GM19395 (cell line): ENCODE measurements around the gene VAV2.

Source experiments
- ATAC-seq: cut with Tn5 transposase; IDR thresholded peaks from one replicate; pipeline ENCODE4 v1.9.1; 2021; ENCODE audit warnings: mild to moderate bottlenecking, moderate library complexity; ENCODE audit not compliant: unreplicated experiment

Gene VAV2

GRCh38 chr9:133882849-133883755, 109.0 kb downstream of the VAV2 start:
- ATAC-seq, result no peak

DNA sequence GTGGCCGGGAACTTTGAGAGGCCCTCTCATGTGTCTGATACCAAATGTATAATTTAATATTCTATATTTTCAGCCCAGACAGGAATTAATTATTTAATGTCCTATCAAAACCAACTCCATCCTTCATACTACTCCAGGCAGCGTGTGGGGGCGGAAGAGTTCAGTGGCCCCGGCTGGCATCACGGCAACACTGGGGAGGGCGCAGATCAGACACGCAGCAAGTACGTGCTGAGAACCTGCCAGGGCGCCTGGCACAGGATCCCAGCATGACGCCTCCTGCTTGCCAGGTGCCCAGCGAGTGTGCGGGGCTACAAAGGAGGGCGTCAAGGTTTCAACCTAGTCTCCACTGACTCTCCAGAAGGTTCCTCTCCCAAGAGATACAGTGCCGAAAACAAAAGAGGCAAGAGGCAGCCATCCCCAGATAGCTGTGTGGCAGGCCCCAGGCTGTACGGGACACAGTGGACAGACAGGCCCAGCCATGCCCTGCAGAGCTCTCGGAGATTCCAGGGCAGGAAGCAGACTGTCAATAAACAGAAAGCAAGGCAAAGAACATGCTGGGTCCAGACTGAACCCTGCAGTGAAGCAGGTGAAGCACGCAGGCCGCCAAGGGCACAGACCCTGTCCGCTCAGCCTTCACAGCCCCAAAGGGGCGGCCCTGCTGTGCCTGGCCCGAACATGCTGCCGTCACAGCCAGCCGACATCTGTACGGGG, 110.3 kb downstream of the VAV2 start:
- ATAC-seq, result no peak

GRCh38 chr9:133880851-133881661, 111.1 kb downstream of the VAV2 start:
- no peak for ATAC-seq

DNA sequence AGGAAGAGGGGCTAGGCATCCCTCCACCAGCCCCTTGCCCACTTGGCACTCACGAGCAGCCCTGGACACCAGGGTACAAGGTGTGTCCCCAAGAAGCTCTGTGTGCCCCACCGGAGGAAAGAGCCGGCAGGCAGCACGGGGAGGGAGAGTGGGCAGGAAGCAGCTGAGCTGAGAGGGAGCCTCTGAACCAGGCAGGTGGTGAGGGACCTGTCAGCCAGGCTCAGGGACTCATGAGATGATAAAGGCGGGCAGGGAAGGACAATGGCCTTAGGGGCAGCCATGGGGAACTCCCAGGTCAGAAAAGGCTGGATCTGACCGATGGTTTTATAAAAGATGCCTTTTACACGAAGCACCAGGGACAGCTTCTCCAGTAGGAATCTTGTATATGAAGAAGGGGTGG, 112.0 kb downstream of the VAV2 start:
- ATAC-seq, result no peak

DNA sequence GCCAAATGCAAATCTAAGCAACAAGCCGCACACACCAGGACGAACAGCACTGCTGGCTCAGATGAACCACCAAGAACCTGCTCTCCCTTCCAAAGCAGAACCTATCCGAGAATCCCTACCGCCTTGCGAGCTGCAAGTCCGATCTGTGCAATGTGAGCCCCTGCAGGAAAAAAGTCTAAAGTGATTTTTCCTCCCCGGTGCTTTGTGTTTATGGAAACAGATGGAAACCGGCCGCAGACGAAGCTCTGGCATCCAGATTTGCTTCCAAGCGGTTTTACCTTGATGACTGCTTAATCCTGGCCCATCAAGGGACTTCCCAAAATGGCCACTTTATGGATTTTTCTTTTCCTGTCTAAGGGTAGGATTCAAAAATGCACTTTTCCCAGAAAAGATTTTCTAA, 112.5 kb downstream of the VAV2 start:
- no peak for ATAC-seq

DNA sequence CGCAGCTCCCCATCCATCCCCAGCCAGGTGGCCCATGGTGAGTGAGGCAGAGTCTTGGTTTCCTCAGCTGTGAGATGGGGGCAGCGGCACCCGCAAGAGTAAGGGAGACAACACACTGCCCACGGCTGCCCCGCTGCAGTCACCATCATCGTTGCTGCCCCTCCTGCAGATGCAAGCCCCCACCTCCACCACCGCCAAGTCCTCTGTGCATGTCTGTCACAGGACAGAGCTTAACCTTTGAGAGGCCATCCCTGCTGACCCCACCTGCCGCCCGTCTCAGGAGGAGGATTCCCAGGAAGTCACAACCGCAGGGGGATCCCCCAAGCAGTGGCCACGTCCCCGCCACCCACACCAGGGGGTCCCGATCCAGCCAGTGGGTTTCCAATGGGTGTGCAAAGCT, 113.7 kb downstream of the VAV2 start:
- ATAC-seq, result no peak

DNA sequence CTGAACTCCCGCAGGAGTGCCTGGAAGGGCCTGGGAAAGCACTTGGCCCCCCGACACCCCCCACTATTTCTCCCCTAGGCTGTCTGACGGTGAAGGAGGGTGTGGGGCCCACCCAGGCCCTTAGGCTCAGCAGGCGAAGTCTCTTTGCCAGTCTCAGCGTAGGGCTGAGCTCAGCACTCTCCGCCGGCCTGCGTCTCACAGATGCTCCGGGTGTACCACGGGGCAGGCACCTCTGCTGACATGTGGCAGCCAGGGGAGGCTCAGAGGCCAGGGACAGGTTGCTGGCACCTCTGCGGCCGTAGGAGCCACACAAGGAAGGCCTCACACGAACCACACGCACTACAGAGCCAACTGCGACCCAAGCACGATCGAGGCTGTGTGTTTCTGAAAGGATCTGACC, 114.2 kb downstream of the VAV2 start:
- ATAC-seq, result no peak

GRCh38 chr9:133877327-133877726, 114.8 kb downstream of the VAV2 start:
- no peak for ATAC-seq

GRCh38 chr9:133876836-133877235, 115.3 kb downstream of the VAV2 start:
- ATAC-seq, result no peak

DNA sequence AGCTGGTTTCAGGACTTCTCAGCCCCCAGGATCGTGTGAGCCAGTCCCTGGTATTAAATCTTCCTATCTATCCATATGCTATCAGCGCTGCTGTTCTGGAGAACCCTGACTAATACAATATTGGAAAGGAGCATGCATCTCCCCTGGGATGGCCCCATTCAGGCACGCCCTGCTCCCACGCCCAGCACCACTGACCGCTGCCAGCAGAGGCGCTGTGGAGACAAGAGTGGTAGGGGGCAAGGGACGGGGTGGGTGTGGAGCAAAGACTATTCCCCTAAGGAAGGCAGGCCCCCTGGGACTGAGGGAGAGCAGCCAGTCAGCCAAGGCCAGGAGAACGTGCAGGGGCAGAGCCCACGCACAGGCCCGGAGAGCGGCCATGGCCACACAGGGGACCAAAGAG, 116.0 kb downstream of the VAV2 start:
- ATAC-seq, result no peak

GRCh38 chr9:133875131-133875530, 117.0 kb downstream of the VAV2 start:
- ATAC-seq, result no peak

DNA sequence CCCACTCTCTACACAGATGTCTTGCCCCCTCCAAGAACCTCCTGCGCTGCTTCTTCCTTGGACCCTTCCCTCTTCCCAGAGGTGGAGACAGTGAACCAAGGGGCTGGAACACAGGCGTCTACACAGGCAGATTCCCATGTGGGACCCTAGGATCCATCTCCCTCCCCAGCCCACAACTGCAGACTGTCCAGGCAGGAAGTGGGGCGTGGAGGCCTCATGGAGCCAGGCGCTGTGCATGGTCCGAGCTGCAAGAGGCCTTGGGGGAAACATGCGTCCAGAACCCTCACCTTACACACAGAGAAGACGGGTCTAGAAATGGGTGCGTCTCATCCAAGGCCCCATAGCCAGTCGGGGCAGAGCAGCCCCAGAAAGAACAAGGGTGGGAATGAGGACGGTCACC, 117.5 kb downstream of the VAV2 start:
- ATAC-seq, result no peak

GRCh38 chr9:133874060-133874657, 118.0 kb downstream of the VAV2 start:
- ATAC-seq, result no peak

DNA sequence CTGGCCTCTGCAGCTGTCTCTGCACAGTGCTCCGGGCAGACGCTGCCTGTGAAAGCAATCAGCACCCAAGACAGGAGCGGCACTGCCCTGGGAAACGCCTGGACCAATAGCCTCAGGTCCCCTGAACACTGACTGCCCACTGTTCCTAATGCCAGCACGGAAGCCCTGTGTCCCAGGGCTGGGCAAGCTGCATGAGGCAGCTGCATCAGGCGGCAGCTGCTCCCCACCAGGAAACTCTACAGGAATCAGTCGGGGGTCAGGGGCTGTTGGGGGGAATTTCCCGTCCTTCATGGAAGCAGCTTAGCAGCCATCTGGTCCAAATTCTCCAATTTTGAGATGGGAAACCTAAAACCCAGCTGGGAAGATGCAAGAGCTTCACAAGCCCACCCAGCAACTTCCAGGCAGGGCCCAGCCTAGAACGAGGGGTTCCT, 118.6 kb downstream of the VAV2 start:
- no peak for ATAC-seq

DNA sequence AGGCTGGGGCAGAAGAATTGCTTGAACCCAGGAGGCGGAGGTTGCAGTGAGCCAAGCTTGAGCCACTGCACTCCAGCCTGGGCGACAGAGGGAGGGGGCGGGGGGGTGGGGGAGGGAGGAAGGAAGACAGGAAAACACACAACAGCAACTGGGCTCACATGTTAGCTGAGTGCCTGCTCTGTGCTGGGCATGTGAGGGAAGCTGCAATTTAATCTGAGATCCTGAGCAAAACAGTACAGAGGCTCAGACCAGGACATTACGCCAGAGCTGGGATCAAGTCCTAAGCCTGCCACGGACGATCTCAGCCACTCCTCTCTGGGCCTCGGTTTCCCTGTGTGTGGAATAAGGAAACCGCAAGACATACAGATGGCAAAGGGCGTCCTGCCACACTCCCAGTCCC, 119.1 kb downstream of the VAV2 start:
- no peak for ATAC-seq

- ATAC-seq, result no peak
Measured at GRCh38 chr9:133870598-133871595, 121.2 kb downstream of the VAV2 start.

DNA sequence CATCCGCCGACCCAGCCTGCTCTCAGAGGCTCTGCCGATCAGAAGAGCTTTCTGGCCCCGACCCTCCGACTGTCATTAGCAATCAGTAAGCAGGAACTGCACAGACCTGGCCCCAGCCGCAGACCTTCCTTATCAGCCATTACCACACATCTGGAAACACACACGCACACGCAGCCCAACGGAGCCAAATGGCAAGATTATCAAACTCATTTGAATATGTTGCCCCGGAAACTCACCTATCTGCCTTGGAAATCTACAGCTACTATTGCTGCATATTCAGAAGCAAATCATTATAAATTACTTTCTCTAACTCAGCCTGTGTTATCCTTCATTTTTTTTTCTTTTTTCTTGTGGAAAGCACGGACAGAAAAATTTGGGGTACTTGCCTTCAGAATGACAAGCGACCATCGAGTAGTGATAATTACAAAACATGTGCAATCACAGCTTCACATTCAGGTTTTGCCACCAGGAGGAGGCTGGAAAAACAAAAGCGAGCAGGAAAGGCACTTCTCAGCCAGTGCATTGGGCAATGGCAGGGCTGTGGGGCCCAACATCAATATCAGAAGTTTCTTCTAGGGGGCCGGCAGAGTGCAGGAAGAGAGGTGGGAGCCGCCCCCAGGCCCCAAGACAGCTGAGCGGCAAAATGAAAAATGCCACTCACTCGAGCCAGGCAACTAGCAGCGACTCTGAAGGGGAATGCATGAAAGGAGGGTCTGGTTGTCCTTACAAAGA, 122.3 kb downstream of the VAV2 start:
- no peak for ATAC-seq

GRCh38 chr9:133868203-133868602, 123.9 kb downstream of the VAV2 start:
- no peak for ATAC-seq

DNA sequence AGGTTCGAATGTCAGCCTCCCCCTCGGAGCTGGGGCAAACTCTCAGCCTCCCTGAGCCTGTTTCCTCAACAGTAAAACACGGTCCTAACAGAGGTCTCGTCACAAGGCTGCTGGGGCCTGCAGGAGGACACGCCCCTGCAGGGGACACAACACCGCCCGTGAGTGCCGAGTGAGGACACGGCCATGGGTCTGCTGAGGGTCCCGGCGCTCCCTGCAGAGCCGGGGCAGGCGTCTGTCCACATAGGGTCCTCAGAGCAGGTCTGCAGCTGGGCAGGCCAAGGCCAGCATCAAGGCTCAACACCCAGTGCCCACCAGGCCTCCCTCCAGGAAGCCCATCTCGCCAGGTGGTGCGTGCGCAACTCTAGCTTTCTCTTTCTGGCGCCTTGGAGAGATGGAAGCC, 125.2 kb downstream of the VAV2 start:
- ATAC-seq, result no peak
